NK-92 (cell line): ENCODE results near the gene RPA4.
"Not testable (repeated sequence)": the region's sequence is repeated elsewhere in the genome, so short reads cannot be mapped to it uniquely, and the experiment has no call there.

Experiments used
- DNase-seq: peaks from one replicate; lab custom pipeline; 2025; ENCODE audit not compliant: unreplicated experiment; lab: John Stamatoyannopoulos, UW

RPA4 gene

DNA sequence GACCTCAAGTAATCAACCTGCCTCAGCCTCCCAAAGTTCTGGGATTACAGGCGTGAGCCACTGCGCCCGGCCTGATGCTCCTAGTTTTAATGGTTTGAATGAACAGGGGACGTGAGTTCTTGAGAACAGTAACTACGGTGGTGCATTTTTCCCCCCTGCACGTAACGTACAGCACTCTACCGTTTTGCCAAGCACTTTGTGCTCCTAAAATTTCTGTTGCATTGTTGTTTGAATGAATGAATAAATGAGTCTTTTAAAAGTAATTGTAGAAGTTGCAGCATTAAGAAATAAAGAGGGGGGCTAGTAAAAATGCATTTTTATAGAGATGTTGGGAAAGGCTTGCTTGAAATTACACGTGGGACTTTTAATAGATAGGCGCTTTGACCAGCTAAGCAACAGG lies at the start of gene RPA4:
Gene RPA4, plus strand, starts transcription at position 301 of the 400 bp plus-strand sequence. CDS start 403 bp downstream, outside the sequence.
- no peak for DNase-seq

DNA sequence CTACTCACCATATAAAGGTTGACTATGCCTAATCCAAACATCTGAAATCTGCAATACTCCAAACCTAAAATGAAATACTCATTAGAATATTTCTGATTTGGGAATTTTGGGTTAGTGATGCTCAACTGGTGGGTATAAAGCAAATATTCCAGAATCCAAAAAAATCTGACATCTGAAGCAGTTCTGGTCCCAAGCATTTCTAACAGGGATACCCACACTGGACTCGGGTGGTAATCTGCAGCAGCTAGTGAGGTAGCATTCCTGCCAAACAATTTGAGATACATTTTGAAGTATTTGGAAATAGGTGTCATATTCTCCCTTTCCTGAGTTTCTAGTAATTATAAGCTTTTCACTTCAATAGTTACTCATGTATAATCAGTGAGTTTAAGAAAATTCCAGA lies 49.6 kb upstream of the RPA4 start:
- no peak for DNase-seq

DNA sequence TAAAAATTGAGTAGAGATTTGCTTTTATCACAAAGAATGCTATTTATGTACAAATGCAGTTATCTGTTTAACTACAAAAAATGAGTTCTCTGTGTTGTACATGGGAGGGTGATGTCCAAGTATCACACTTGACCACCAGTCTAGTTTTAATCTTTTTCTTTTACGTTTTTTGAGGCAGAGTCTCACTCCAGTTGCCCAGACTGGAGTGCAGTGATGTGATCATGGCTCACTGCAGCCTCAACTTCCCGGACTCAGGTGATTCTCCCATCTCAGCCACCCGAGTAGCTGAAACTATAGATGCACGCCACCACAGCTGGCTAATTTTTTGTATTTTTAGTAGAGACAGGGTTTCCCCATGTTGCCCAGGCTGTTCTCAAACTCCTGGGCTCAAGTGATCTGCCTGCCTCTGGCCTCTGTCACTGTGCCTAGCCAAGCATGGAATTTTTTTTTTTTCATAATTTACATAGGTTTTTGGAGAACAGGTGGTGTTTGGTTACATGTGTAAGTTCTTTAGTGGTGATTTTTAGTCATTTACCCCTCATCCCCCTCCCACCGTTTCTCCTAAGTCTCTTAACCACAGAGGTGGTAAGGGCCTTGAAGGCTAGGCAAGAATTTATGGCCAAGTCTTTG lies 47.9 kb upstream of the RPA4 start:
- DNase-seq = no peak

- DNase-seq = no peak
These were observed 45.9 kb upstream of the RPA4 start for GRCh38 chrX:96837808-96838207.

DNA sequence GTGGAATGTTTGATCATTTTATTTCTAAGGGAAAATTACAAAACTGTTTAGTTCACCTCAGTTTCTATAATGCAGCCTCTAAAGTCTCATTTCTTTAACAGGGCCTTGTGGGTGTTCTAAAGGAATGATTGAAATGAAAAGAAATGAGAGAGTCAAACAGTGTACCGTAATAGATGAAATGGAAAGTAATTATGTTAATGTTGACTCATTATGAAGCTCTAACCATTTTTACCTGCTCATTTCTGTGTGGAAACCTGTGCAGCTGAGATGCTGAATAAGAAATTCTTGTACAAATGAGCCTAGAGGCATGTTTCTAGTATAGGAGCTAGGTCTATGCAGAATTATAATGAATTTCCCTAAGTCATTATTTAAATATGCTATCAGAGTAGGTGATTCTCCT lies 45.2 kb upstream of the RPA4 start:
- no peak for DNase-seq

DNA sequence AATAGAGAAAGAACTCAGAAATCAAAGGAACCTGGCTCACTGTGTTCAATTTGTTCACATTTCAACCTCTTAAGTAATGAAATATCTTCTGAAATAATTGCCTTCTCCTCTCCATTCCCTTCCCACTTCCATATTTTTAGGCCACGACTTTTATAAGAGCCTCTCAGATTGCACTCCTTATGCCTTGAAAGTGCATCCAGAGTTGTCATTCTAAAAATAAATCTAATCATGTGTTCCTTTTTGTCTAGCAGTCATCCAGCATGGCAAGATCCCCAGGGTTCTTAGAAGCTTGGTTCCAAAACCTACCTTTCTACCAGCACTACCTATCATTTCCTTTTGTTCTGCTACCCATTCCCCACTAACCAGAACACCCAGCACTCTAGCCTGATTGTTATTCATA lies 42.4 kb upstream of the RPA4 start:
- DNase-seq = no peak

DNA sequence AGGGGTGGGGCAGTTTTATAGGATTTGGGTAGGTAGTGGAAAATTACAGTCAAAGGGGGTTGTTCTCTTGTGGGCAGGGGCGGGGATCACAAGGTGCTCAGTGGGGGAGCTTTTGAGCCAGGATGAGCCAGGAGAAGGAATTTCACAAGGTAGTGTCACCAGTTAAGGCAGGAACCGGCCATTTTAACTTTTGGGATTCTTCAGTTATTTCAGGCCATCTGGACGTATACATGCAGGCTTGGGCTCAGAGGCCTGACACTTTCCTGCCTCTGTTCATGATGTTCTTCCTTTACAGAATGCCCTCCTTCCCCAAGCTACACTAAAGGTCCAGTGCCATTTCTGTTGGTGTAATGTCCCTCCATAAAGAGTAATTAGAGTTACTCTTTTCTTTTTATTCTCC lies 41.8 kb upstream of the RPA4 start:
- not testable (repeated sequence) for DNase-seq

- DNase-seq = no peak
These were observed 40.1 kb upstream of the RPA4 start for GRCh38 chrX:96843566-96843965.

GRCh38 chrX:96846841-96847240 lies 36.9 kb upstream of the RPA4 start:
- DNase-seq = no peak

GRCh38 chrX:96859422-96859821 lies 24.3 kb upstream of the RPA4 start:
- not testable (repeated sequence) for DNase-seq

GRCh38 chrX:96861218-96861617 lies 22.5 kb upstream of the RPA4 start:
- DNase-seq = no peak

DNA sequence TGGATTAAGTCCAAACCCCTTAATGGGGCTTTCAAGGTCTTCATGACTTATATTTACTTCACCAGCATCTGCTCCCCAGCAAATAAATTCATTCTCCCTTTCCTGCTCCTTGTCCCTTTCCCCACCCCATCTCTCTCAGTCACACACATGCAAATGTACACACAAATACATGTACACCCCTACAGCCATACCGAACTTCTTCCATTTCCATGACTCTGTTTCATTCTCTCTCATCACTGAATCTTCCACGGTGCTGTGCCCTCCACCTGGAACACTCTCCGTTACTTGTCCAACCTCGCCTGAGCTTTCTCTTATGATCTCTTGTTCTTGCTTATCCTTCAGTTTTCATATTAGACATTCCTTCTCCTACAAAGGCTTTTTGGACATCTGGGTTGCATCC lies 22.0 kb upstream of the RPA4 start:
- DNase-seq = no peak

GRCh38 chrX:96884027-96884426 lies 319 bp downstream of the RPA4 start:
- DNase-seq = no peak

GRCh38 chrX:96889726-96890125 lies 6.0 kb downstream of the RPA4 start:
- DNase-seq = no peak

GRCh38 chrX:96906741-96907140 lies 23.0 kb downstream of the RPA4 start:
- no peak for DNase-seq

DNA sequence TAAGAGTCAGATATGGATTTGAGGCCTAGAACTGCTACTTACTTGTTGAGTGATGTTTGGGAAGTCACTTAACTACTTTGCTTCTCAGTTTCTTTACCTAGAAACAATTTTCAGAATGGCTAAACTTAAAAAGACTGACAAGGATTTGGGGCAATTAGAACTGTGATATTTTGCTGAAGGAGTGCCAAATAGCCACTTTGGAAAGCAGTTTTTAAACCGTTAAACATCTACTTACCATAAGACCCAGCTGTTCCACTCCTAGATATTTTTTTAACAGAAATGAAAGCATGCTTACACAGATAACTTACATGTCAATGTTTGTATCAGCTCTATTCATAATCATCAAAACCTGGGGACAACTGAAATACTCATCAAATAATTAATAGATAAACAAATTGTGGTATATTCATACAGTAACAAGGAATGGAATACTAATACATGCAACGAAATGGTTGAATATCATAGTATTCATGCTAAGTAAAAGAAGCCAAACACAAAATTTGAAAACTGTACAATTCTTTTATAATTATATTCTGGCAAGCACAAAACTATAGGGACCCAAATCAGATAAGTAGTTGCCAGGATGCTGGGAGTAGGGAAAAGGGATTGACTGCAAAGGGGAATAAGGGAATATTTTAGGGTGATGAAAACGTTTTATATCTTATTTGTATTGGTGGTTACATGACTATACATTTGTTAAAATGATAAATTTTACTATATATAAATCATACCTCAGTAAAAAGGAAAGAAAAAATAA lies 24.0 kb downstream of the RPA4 start:
- no peak for DNase-seq

DNA sequence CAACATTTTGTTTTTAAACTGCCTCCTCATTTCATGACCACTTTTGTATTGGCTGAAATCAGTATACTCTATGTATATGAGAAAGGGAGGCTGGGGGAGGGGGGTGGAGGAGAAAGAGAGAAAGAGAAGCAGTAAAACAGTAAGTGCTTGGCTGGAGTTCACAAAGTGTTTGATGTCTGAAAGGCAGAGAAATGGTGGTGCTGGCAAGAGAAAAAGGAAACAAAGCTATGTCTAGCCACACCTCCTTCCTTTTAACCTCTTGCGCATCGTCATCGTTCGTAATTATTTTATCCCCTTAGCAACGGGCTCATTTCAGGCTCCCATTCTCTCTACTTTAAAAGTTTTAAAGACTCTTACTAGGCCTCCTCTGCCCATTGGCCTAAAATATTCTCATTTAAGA lies 25.6 kb downstream of the RPA4 start:
- DNase-seq = no peak

DNA sequence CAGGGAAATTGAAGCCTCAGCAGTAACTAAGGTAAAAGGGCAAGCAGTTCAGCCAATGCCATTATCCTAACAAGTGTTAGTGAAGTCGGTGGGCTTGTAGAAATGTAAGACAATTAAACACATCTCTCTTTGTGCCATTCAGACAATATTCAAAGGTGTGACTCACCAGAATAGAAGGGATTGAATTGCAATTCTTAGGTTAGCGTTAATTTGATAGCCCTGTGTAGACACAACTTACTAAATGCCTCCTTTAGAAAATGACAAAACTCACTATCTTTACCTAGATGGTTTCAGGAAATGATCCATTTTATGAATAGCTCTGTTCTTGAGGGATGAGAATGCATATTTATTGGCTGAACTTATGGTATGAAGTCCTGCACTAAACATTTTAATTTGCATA lies 35.2 kb downstream of the RPA4 start:
- no peak for DNase-seq

GRCh38 chrX:96919672-96920071 lies 36.0 kb downstream of the RPA4 start:
- DNase-seq = no peak

DNA sequence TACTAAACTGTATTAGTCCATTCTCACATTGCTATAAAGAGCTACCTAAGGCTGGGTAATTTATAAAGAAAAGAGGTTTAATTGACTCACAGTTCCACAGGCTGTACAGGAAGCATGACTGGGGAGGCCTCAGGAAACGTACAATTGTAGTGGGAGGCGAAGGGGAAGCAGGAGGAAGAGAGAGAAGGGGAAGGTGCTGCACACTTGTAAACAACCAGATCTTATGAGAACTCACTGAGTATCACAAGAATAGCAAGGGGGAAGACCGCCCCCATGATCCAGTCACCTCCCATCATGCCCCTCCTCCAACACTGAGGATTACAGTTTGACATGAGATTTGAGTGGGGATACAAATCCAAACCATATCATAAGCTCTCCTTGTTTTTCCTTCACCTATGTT lies 40.9 kb downstream of the RPA4 start:
- DNase-seq = no peak

- no peak for DNase-seq
These were observed 45.3 kb downstream of the RPA4 start for GRCh38 chrX:96929036-96929435.
